ENCODE data around the gene ACTR2.

ACTR2 gene

DNA sequence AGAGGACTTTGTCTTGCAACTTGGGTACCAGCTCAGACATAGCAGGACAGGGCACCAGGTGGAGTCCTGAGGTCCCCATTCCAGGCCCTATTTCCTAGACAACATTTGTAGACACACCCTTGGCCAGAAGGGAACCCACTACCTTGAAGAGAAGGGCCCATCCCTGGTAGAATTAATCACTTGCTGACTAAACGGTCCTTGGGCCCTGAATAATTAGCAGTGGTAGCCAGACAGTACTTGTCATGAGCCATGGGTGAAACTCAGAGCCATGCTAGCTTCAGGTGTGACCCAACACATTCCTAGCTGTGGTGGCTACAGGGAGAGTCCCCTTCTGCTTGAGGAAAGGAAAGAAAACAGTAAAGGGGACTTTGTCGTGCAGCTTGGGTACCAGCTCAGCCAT lies 28.5 kb upstream of the ACTR2 start:
- Histone ChIP-seq H3K79me2 (ENCODE audit: low read length) (no peaks in the 10 kb centered on the region), H3K4me2 (ENCODE audit: low read length) (no peak overlapping the region), H3K27ac (ENCODE audit: low read length) (no peak overlapping the region), H3K4me1 (ENCODE audit: low read length) (no peaks in the 10 kb centered on the region), H4K20me1 (ENCODE audit: insufficient read depth, low read length) (no peaks in the 10 kb centered on the region), H3K4me3 (ENCODE audit: low read length) (no peak overlapping the region), H3K27me3 (ENCODE audit: low read depth, low read length) (no peaks in the 10 kb centered on the region), H3K36me3 (replicated peaks; ENCODE audit: low read depth, low read length) (no peaks in the 10 kb centered on the region), H3K9ac (ENCODE audit: low read length) (no peak overlapping the region), H2AFZ (ENCODE audit: low read depth, low read length) (no peak overlapping the region), H3K9me3 (ENCODE audit: insufficient read depth, low read length) (no peaks in the 10 kb centered on the region)
- no peak for TF ChIP-seq EZH2phosphoT487 (IDR thresholded peaks at IDR 0.05; ENCODE audit: low read depth)
- TF ChIP-seq, protein P1, sequence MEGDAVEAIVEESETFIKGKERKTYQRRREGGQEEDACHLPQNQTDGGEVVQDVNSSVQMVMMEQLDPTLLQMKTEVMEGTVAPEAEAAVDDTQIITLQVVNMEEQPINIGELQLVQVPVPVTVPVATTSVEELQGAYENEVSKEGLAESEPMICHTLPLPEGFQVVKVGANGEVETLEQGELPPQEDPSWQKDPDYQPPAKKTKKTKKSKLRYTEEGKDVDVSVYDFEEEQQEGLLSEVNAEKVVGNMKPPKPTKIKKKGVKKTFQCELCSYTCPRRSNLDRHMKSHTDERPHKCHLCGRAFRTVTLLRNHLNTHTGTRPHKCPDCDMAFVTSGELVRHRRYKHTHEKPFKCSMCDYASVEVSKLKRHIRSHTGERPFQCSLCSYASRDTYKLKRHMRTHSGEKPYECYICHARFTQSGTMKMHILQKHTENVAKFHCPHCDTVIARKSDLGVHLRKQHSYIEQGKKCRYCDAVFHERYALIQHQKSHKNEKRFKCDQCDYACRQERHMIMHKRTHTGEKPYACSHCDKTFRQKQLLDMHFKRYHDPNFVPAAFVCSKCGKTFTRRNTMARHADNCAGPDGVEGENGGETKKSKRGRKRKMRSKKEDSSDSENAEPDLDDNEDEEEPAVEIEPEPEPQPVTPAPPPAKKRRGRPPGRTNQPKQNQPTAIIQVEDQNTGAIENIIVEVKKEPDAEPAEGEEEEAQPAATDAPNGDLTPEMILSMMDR (IDR thresholded peaks at IDR 0.05; ENCODE audit: low read depth, low read length), result no peak

DNA sequence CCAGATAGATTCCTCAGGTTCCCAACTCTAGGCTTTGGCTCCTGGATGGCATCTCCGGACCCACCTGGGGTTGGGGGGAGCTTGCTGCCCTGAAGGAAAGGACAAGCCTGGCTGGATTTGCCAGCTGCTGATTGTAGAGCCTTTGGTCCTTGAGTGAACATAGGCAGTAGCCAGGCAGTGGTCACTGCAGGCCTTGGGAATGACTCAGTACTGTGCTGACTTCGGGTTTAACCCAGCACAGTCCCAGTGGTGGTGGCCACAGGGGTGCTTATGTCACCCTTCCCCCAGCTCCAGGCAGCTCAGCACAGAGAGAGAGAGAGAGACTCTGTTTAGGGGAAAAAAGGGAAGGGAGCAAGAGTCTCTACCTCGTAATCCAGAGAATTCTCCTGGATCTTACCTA lies 27.7 kb upstream of the ACTR2 start:
- Histone ChIP-seq H3K9me3 (ENCODE audit: insufficient read depth, low read length) (no peaks in the 10 kb centered on the region), H3K27me3 (ENCODE audit: low read depth, low read length) (no peaks in the 10 kb centered on the region), H2AFZ (ENCODE audit: low read depth, low read length) (no peak overlapping the region), H3K9ac (ENCODE audit: low read length) (no peak overlapping the region), H3K27ac (ENCODE audit: low read length) (no peak overlapping the region), H3K4me1 (ENCODE audit: low read length) (no peaks in the 10 kb centered on the region), H4K20me1 (ENCODE audit: insufficient read depth, low read length) (no peaks in the 10 kb centered on the region), H3K4me2 (ENCODE audit: low read length) (no peak overlapping the region), H3K79me2 (ENCODE audit: low read length) (no peaks in the 10 kb centered on the region), H3K36me3 (replicated peaks; ENCODE audit: low read depth, low read length) (no peaks in the 10 kb centered on the region), H3K4me3 (ENCODE audit: low read length) (no peak overlapping the region)
- no peak for TF ChIP-seq EZH2phosphoT487 (IDR thresholded peaks at IDR 0.05; ENCODE audit: low read depth)
- TF ChIP-seq, protein P1 (IDR thresholded peaks at IDR 0.05; ENCODE audit: low read depth, low read length), result no peak

DNA sequence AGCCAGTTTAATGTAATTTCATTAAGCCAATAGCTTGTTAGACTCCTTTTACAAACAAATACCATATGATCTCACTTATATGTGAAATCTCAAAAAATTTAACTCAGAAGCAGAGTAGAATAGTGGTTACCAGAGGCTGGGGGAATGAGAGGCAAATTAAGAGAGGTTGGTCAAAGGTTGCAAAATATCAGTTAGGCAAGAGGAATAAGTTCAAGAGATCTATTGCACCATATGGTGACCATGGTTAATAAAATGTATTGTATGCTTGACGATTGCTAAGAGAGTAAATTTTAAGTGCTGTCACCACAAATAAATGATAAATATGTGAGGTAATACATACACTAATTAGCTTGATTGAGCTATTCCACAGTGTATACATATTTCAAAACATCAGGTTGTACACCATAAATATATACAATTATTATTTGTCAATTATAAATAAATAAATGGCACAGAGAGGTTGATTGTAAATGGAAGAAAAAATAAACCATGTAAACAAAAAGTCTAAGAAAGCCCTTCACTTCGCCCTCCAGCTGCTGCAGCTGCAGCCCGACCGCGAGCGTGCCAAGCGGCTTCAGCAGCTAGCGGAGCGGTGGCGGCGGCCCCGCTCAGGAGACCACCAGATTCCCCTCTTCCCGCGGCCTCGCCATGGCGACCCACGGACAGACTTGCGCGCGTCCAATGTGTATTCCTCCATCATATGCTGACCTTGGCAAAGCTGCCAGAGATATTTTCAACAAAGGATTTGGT lies 23.0 kb upstream of the ACTR2 start:
- H3K79me2 ChIP-seq (ENCODE audit: low read length), result no peaks in the 10 kb centered on the region
- no peak overlapping the region for H3K9ac ChIP-seq (ENCODE audit: low read length)
- H3K36me3 ChIP-seq (replicated peaks; ENCODE audit: low read depth, low read length), result no peaks in the 10 kb centered on the region
- peaks cover 12% of the 10 kb centered on the region for H3K27me3 ChIP-seq (ENCODE audit: low read depth, low read length)
- H3K4me1 ChIP-seq (ENCODE audit: low read length), result no peaks in the 10 kb centered on the region; the same call in 1 of the 2 replicates
- H3K9me3 ChIP-seq (ENCODE audit: insufficient read depth, low read length), result no peaks in the 10 kb centered on the region
- no peak overlapping the region for H3K4me2 ChIP-seq (ENCODE audit: low read length)
- H3K27ac ChIP-seq (ENCODE audit: low read length), result no peak overlapping the region
- H2AFZ ChIP-seq (ENCODE audit: low read depth, low read length), result no peak overlapping the region
- TF ChIP-seq, protein P1 (IDR thresholded peaks at IDR 0.05; ENCODE audit: low read depth, low read length), result no peak
- TF ChIP-seq EZH2phosphoT487 (IDR thresholded peaks at IDR 0.05; ENCODE audit: low read depth), result no peak
- no peaks in the 10 kb centered on the region for H4K20me1 ChIP-seq (ENCODE audit: insufficient read depth, low read length)
- no peak overlapping the region; the same call in 1 of the 2 replicates for H3K4me3 ChIP-seq (ENCODE audit: low read length)

DNA sequence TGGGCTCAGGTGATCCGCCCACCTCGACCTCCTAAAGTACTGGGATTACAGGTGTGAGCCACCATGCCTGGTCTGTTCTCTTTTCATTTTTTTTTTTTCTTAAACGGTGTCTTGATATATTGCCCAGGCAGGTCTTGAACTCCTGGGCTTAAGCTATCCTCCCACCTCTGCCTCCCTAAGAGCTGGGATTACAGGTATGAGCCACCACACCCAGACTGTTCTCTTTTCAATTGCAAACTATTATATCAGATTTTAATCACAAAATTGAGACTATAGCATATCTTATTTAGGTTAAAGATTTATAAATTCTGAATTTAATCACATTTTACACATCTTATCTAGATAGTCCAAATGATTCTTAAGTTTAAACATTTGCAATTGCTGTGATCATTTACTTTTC lies 15.5 kb upstream of the ACTR2 start:
- H3K36me3 ChIP-seq (replicated peaks; ENCODE audit: low read depth, low read length), result no peaks in the 10 kb centered on the region
- H4K20me1 ChIP-seq (ENCODE audit: insufficient read depth, low read length), result no peaks in the 10 kb centered on the region
- H2AFZ ChIP-seq (ENCODE audit: low read depth, low read length), result no peak overlapping the region
- TF ChIP-seq, protein P1 (IDR thresholded peaks at IDR 0.05; ENCODE audit: low read depth, low read length), result no peak
- TF ChIP-seq EZH2phosphoT487 (IDR thresholded peaks at IDR 0.05; ENCODE audit: low read depth), result no peak
- no peak overlapping the region for H3K27ac ChIP-seq (ENCODE audit: low read length)
- H3K79me2 ChIP-seq (ENCODE audit: low read length), result no peaks in the 10 kb centered on the region
- H3K4me3 ChIP-seq (ENCODE audit: low read length), result no peak overlapping the region
- no peaks in the 10 kb centered on the region for H3K9me3 ChIP-seq (ENCODE audit: insufficient read depth, low read length)
- peaks cover 12% of the 10 kb centered on the region for H3K27me3 ChIP-seq (ENCODE audit: low read depth, low read length)
- no peaks in the 10 kb centered on the region; the same call in 1 of the 2 replicates for H3K4me1 ChIP-seq (ENCODE audit: low read length)
- H3K9ac ChIP-seq (ENCODE audit: low read length), result no peak overlapping the region
- H3K4me2 ChIP-seq (ENCODE audit: low read length), result no peak overlapping the region

All from OCI-LY3 (cell line).